ENCODE data around the gene ZNF598.

DNA sequence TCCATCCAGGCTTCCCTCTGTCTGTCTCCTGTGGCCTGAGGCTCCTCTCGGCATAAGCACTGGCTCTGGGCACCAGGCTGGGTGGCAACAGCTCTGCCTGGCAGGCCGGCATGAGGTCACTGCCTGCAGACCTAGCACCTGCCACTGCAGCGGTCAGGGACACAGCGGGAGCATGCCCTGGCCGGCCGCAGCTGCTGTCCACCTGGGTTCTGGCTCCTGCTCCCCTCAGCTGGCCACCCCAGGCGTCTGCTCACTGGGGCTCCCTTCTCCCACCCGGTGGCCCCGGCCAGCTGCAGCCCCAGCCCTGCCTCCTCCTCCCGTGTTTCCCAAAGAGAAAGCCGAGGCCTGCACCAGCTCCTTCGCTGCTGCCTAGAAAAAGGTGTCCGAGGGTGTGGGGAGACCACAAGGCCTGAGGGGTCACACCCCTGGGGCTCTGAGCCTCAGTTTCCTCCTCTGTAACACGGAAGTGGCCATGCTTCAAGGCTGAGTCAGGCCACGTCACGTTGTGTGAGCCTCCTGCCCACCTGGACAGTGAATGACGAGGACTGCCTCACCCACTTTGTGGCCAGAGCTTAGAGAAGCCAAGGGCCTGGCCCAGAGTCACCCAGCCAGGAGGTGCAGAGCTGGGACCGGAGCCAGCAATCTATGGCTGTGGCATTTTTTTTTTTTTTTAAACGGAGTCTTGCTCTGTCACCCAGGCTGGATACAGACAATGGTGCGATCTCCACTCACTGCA is 31.3 kb upstream of the ZNF598 start:
- TF ChIP-seq, protein P1, sequence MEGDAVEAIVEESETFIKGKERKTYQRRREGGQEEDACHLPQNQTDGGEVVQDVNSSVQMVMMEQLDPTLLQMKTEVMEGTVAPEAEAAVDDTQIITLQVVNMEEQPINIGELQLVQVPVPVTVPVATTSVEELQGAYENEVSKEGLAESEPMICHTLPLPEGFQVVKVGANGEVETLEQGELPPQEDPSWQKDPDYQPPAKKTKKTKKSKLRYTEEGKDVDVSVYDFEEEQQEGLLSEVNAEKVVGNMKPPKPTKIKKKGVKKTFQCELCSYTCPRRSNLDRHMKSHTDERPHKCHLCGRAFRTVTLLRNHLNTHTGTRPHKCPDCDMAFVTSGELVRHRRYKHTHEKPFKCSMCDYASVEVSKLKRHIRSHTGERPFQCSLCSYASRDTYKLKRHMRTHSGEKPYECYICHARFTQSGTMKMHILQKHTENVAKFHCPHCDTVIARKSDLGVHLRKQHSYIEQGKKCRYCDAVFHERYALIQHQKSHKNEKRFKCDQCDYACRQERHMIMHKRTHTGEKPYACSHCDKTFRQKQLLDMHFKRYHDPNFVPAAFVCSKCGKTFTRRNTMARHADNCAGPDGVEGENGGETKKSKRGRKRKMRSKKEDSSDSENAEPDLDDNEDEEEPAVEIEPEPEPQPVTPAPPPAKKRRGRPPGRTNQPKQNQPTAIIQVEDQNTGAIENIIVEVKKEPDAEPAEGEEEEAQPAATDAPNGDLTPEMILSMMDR (IDR thresholded peaks at IDR 0.05): no peak
- TF ChIP-seq POLR2A (IDR thresholded peaks at IDR 0.05): no peak
- no peak for TF ChIP-seq EP300 (IDR thresholded peaks at IDR 0.05; ENCODE audit: low read depth)
- TF ChIP-seq POLR2AphosphoS5 (IDR thresholded peaks at IDR 0.05): peak in 2 of 3 donors; percentile 8 to 27
